MV-4-11 (cell line): ENCODE data around the gene RAB40B.
"Not testable (repeated sequence)": the region's sequence is repeated elsewhere in the genome, so short reads cannot be mapped to it uniquely, and the experiment has no call there.

Experiments used
- DNase-seq: peaks from one replicate; lab custom pipeline; 2025; lab: John Stamatoyannopoulos, UW

The RAB40B gene

GRCh38 chr17:82668024-82668630 is 30.4 kb downstream of the RAB40B start:
- no peak for DNase-seq

GRCh38 chr17:82667668-82668000 is 30.9 kb downstream of the RAB40B start:
- no peak for DNase-seq

- DNase-seq, result no peak
Observed at GRCh38 chr17:82666931-82667667, 31.4 kb downstream of the RAB40B start.

- no peak for DNase-seq
Observed at GRCh38 chr17:82665891-82666290, 32.6 kb downstream of the RAB40B start.

GRCh38 chr17:82665217-82665616 is 33.3 kb downstream of the RAB40B start:
- no peak for DNase-seq

GRCh38 chr17:82664701-82665182 is 33.8 kb downstream of the RAB40B start:
- no peak for DNase-seq

GRCh38 chr17:82664276-82664575 is 34.3 kb downstream of the RAB40B start:
- no peak for DNase-seq

GRCh38 chr17:82663381-82664275 is 34.9 kb downstream of the RAB40B start:
- no peak for DNase-seq

- DNase-seq, result no peak
Observed at GRCh38 chr17:82662711-82663261, 35.7 kb downstream of the RAB40B start.

GRCh38 chr17:82661717-82662683 is 36.5 kb downstream of the RAB40B start:
- no peak for DNase-seq

GRCh38 chr17:82659886-82660285 is 38.6 kb downstream of the RAB40B start:
- DNase-seq, result no peak

- DNase-seq, result no peak
Observed at GRCh38 chr17:82658796-82659452, 39.6 kb downstream of the RAB40B start.

GRCh38 chr17:82658331-82658730 is 40.2 kb downstream of the RAB40B start:
- DNase-seq, result no peak

GRCh38 chr17:82657926-82658325 is 40.6 kb downstream of the RAB40B start:
- DNase-seq, result no peak

GRCh38 chr17:82656266-82656665 is 42.2 kb downstream of the RAB40B start:
- DNase-seq, result no peak

GRCh38 chr17:82655523-82655922 is 43.0 kb downstream of the RAB40B start:
- DNase-seq, result no peak

GRCh38 chr17:82655038-82655479 is 43.4 kb downstream of the RAB40B start:
- DNase-seq, result peak; percentile 59

- not testable (repeated sequence) for DNase-seq
Observed at GRCh38 chr17:82654611-82655010, 43.9 kb downstream of the RAB40B start.

GRCh38 chr17:82653651-82654528 is 44.6 kb downstream of the RAB40B start:
- DNase-seq, result no peak

- no peak for DNase-seq
Observed at GRCh38 chr17:82650723-82651122, 47.8 kb downstream of the RAB40B start.
